Fibroblast of lung (primary cell): Measurements from ENCODE around the gene MEI1. TPM values are rescaled to one million over a fixed set of nuclear protein-coding genes. Genes with fewer than 3 reads are reported as not detected.

Source experiments
- DNase-seq, 2 donors: peaks; one replicate each; pipeline versions ENCODE4 v3.0.0 to v3.0.0-alpha.2; 2010; ENCODE audit warnings: low read depth in 2 of 2
- H2AFZ ChIP-seq: 2 replicates; pipeline ENCODE4 v1.5.1; 2012; ENCODE audit warnings: low read length, control low read depth, inconsistent platforms
- H3K27ac ChIP-seq: 2 replicates; pipeline ENCODE4 v1.5.1; 2011; ENCODE audit warnings: low read length, control low read depth; ENCODE audit not compliant: insufficient read depth
- H3K27me3 ChIP-seq: 2 replicates; pipeline ENCODE4 v1.5.1; 2011; ENCODE audit warnings: mild to moderate bottlenecking, low read length; ENCODE audit not compliant: control insufficient read depth, insufficient read depth
- H3K36me3 ChIP-seq: 2 replicates; pipeline ENCODE4 v1.5.1; 2011; ENCODE audit warnings: low read length; ENCODE audit not compliant: control insufficient read depth, insufficient read depth
- H3K4me1 ChIP-seq: 2 replicates; pipeline ENCODE4 v1.5.1; 2011; ENCODE audit warnings: low read length; ENCODE audit not compliant: control insufficient read depth, insufficient read depth; ENCODE audit errors: extremely low read depth
- H3K4me2 ChIP-seq: 2 replicates; pipeline ENCODE4 v1.5.1; 2011; ENCODE audit warnings: low read length, control low read depth; ENCODE audit not compliant: insufficient read depth; ENCODE audit errors: extremely low read depth
- H3K4me3 ChIP-seq, 4 experiments: fragments of 200-600 bp in 1 of 4; sonication (generic) in 1 of 4; replicated peaks in 1 of 4; 2 replicates each; pipeline ENCODE4 v1.5.1; 2011 to 2016; ENCODE audit warnings: low read length in 4 of 4, low read depth in 3 of 4, mild to moderate bottlenecking in 3 of 4, control low read depth in 2 of 4, inconsistent platforms in 1 of 4, mixed read lengths in 1 of 4; ENCODE audit not compliant: insufficient read depth in 1 of 4; ENCODE audit errors: control extremely low read depth in 1 of 4
- H3K79me2 ChIP-seq: 2 replicates; pipeline ENCODE4 v1.5.1; 2012; ENCODE audit warnings: mild to moderate bottlenecking, low read length, inconsistent platforms; ENCODE audit not compliant: control insufficient read depth, insufficient read depth
- H3K9ac ChIP-seq: 2 replicates; pipeline ENCODE4 v1.5.1; 2011; ENCODE audit warnings: mild to moderate bottlenecking, low read length, control low read depth; ENCODE audit not compliant: insufficient read depth
- H3K9me3 ChIP-seq: 2 replicates; pipeline ENCODE4 v1.5.1; 2012; ENCODE audit warnings: low read depth, low read length; ENCODE audit not compliant: control insufficient read depth, insufficient read depth
- H4K20me1 ChIP-seq: 2 replicates; pipeline ENCODE4 v1.5.1; 2011; ENCODE audit warnings: low read length; ENCODE audit not compliant: control insufficient read depth, insufficient read depth; ENCODE audit errors: extremely low read depth
- EZH2 ChIP-seq: IDR thresholded peaks from 2 replicates; pipeline ENCODE4 v1.5.1; 2012; ENCODE audit warnings: low read length, control low read depth, mild to moderate bottlenecking; ENCODE audit errors: missing control alignments
- polyA plus RNA-seq, 2 donors: library from polyadenylated mRNA; depleted of rRNA in 1 of 2; stranded (reverse) in 1 of 2; unstranded in 1 of 2; fragments of >200 nt; gene quantifications; 2 replicates each; pipeline ENCODE4 v1.2.1, GENCODE V29; 2011 to 2012; ENCODE audit warnings: missing spikeins in 1 of 2
- total RNA-seq: library from RNA; depleted of rRNA; stranded (reverse); fragments of >200 nt; gene quantifications from 2 replicates; pipeline ENCODE4 v1.2.1, GENCODE V29; 2014
- TF ChIP-seq, protein P1 (sequence below), 2 donors: IDR thresholded peaks in 1 of 2; conservative IDR thresholded peaks in 1 of 2; 1 replicate in 1 of 2; 2 replicates in 1 of 2; pipeline ENCODE4 v1.5.1; 2011 to 2012; ENCODE audit warnings: low read length in 2 of 2, control low read depth in 1 of 2, inconsistent platforms in 1 of 2, low read depth in 1 of 2, mild to moderate bottlenecking in 1 of 2

MEI1 gene
- total and polyA plus RNA-seq, 2 donors (not counting 1 experiment from before 2014, with no cell fraction given) = 0.33 to 4.3 TPM

DNA sequence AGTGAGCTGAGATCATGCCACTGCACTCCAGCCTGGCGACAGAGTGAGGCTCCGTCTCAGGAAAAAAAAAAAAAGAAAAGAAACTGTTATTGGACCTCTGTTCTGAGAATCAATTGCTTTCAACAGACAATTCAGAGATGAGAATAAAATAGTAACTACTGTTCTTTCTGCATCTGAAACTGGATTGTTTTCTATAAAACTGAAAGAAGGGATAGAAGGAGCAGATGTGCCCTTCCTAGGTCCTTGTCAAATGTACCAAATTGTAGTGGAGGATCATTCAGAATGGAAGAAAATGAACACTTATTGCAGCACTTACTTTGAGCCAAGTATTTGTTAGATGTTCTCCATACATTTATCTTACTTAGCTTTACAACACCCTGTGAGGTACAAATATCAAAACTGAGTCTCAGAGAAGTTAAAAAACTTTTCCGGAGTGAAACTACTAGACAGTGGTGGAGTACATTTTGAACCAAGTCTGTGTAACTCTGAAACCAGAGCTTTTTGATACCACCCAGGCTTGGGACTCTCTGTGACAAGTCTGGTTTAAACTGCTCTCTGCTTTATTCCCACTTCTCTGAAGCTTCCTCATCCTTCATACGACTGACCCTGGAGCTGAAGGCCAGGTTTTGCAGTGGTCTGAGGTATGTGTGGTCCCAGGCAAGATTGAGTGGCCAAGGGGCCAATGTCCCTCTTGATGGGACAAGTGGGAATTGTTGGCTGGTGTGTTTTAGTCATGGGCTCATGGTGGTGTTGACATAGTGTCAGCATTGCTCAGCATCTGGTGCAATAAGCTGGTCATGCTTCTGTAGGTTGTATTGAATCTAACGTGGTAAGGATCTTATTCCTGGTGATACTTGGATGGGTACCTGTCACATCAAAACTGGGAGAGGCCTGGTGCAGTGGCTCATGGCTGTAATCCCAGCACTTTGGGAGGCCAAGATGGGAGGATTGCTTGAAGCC, 53.0 kb downstream of the MEI1 start:
- Histone ChIP-seq H3K4me1 (no peaks in the 10 kb centered on the region), H3K27ac (no peak overlapping the region), H3K4me2 (no peak overlapping the region), H4K20me1 (no peaks in the 10 kb centered on the region), H3K4me3 (no peak overlapping the region), H3K36me3 (no peaks in the 10 kb centered on the region), H2AFZ (no peak overlapping the region), H3K27me3 (peaks cover 16% of the 10 kb centered on the region), H3K79me2 (no peaks in the 10 kb centered on the region), H3K9me3 (no peaks in the 10 kb centered on the region), H3K9ac (no peak overlapping the region)
- no peak for DNase-seq
- TF ChIP-seq EZH2 = no peak
- TF ChIP-seq, protein P1, sequence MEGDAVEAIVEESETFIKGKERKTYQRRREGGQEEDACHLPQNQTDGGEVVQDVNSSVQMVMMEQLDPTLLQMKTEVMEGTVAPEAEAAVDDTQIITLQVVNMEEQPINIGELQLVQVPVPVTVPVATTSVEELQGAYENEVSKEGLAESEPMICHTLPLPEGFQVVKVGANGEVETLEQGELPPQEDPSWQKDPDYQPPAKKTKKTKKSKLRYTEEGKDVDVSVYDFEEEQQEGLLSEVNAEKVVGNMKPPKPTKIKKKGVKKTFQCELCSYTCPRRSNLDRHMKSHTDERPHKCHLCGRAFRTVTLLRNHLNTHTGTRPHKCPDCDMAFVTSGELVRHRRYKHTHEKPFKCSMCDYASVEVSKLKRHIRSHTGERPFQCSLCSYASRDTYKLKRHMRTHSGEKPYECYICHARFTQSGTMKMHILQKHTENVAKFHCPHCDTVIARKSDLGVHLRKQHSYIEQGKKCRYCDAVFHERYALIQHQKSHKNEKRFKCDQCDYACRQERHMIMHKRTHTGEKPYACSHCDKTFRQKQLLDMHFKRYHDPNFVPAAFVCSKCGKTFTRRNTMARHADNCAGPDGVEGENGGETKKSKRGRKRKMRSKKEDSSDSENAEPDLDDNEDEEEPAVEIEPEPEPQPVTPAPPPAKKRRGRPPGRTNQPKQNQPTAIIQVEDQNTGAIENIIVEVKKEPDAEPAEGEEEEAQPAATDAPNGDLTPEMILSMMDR (conservative IDR thresholded peaks at IDR 0.05 in 1 of 2, IDR thresholded peaks at IDR 0.05 in 1 of 2; ENCODE audit: low read depth in 1 of 2, low read length in 2 of 2) = no peak

DNA sequence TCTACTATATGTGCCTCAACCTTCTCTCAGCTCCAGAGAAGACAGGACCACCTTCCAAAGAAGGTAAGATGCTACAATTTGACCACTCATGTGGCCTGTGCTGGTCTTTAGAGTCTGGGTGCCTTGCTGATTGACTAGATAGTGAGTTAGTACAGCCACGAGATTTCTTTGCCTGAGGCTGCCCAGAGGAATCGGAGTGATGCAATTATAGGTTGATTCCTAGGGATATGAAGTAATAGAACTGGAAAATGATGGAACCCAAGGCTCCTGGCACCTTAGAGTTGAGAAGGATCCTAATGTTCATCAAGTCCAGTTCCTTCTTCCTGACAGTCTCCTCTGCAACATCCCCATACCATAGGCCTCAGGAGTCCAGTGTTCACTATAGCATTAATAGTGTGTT, 54.7 kb downstream of the MEI1 start:
- H3K27ac ChIP-seq = no peak overlapping the region
- DNase-seq = no peak
- no peaks in the 10 kb centered on the region for H3K79me2 ChIP-seq
- no peak overlapping the region for H3K4me2 ChIP-seq
- H4K20me1 ChIP-seq = no peaks in the 10 kb centered on the region
- no peak overlapping the region for H3K9ac ChIP-seq
- H3K4me3 ChIP-seq = no peak overlapping the region
- no peaks in the 10 kb centered on the region for H3K9me3 ChIP-seq
- H3K36me3 ChIP-seq = no peaks in the 10 kb centered on the region
- H3K4me1 ChIP-seq = no peaks in the 10 kb centered on the region
- H2AFZ ChIP-seq = no peak overlapping the region
- TF ChIP-seq EZH2 = no peak
- TF ChIP-seq, protein P1 (conservative IDR thresholded peaks at IDR 0.05 in 1 of 2, IDR thresholded peaks at IDR 0.05 in 1 of 2; ENCODE audit: low read depth in 1 of 2, low read length in 2 of 2) = no peak
- peaks cover 16% of the 10 kb centered on the region for H3K27me3 ChIP-seq

DNA sequence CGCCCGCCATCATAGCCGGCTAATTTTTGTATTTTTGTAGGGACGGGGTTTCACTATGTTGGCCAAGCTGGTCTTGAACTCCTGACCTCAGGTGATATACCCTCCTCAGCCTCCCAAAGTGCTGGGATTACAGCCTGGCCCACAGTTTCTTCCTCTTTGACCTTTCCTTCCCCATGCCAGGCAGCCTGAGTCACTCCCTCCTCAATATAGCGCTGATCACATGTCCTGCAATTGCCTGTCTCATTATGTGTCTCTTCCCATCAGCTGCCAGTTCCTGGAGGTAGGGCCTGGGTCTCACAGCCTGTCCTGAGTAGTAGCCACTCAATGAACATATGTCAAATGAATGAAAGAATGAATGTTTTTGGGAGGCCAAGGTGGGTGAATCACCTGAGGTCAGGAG, 58.2 kb downstream of the MEI1 start:
- H2AFZ ChIP-seq = no peak overlapping the region
- no peak overlapping the region for H3K4me3 ChIP-seq
- no peak overlapping the region for H3K27ac ChIP-seq
- no peaks in the 10 kb centered on the region for H3K36me3 ChIP-seq
- no peaks in the 10 kb centered on the region for H3K9me3 ChIP-seq
- H3K79me2 ChIP-seq = no peaks in the 10 kb centered on the region
- no peak overlapping the region for H3K9ac ChIP-seq
- TF ChIP-seq, protein P1 (conservative IDR thresholded peaks at IDR 0.05 in 1 of 2, IDR thresholded peaks at IDR 0.05 in 1 of 2; ENCODE audit: low read depth in 1 of 2, low read length in 2 of 2) = no peak
- no peak for TF ChIP-seq EZH2
- no peaks in the 10 kb centered on the region for H4K20me1 ChIP-seq
- DNase-seq = no peak
- H3K4me2 ChIP-seq = no peak overlapping the region
- peaks cover 5% of the 10 kb centered on the region for H3K27me3 ChIP-seq
- no peaks in the 10 kb centered on the region for H3K4me1 ChIP-seq
